Prostate gland (tissue), 2 donors: ENCODE data around the gene MARK2. TPM values are rescaled to one million over a fixed set of nuclear protein-coding genes. Genes with fewer than 3 reads are reported as not detected.
"Not testable (repeated sequence)": the region's sequence is repeated elsewhere in the genome, so short reads cannot be mapped to it uniquely, and the experiment has no call there.

Experiments
- DNase-seq: peaks from one replicate; pipeline ENCODE4 v3.0.0-alpha.2; 2019; ENCODE audit warnings: low spot score
- H3K27ac ChIP-seq, 2 donors: fragments of 200-600 bp; sonication (generic); 2 replicates each; pipeline ENCODE4 v1.5.1; 2017 to 2019
- H3K27me3 ChIP-seq: fragments of 200-600 bp; sonication (generic); replicated peaks from 2 replicates; pipeline ENCODE4 v1.5.1; 2019; ENCODE audit not compliant: insufficient read depth
- H3K36me3 ChIP-seq, 2 donors: fragments of 200-600 bp; sonication (generic); 1 replicate in 1 of 2; 2 replicates in 1 of 2; pipeline versions ENCODE4 v1.5.1 to v1.8.1; 2017 to 2019
- H3K4me1 ChIP-seq: fragments of 200-600 bp; sonication (generic); replicated peaks from 2 replicates; pipeline ENCODE4 v1.5.1; 2019
- H3K4me3 ChIP-seq, 2 donors: fragments of 200-600 bp; sonication (generic); 2 replicates each; pipeline ENCODE4 v1.5.1; 2017 to 2019
- H3K9me3 ChIP-seq: fragments of 200-600 bp; sonication (generic); 2 replicates; pipeline ENCODE4 v1.5.1; 2017
- POLR2A ChIP-seq: fragments of 450-650 bp; IDR thresholded peaks from one replicate; pipeline ENCODE4 v1.6.1; 2016; ENCODE audit warnings: antibody characterized with exemption, mild to moderate bottlenecking
- POLR2AphosphoS5 ChIP-seq: sonication (generic); formaldehyde crosslinking; IDR thresholded peaks from one replicate; pipeline ENCODE4 v1.6.1; 2017; ENCODE audit warnings: antibody characterized with exemption
- WGBS: methylation state at CpG from one replicate; pipeline ENCODE4 v1.1.5; 2018; 5-methylcytosine and 5-hydroxymethylcytosine counted together
- intact Hi-C: fragments of 100-400 bp; cut with DNase I; formaldehyde crosslinking; loops from one replicate; pipeline ENCODE4 v1.14.2; 2022
- total RNA-seq, 2 donors: library from RNA; depleted of rRNA; stranded (reverse); fragments of >200 nt; gene quantifications; one replicate each; pipeline ENCODE4 v1.1.0, GENCODE V29; 2016
- TF ChIP-seq, protein P1 (sequence below), 4 experiments: fragments of 200-600 bp in 2 of 4; fragments of 450-650 bp in 2 of 4; sonication (generic) in 2 of 4; IDR thresholded peaks; 1 replicate in 3 of 4; 2 replicates in 1 of 4; pipeline ENCODE4 v1.5.1; 2016 to 2019; ENCODE audit warnings: antibody characterized with exemption in 4 of 4, mild to moderate bottlenecking in 2 of 4, moderate library complexity in 2 of 4

The MARK2 gene
- total RNA-seq, 2 donors from 2014 or later: 65.4 to 67.2 TPM

- WGBS: 70% methylated on average over 11 of the region's 11 CpGs
- Histone ChIP-seq H3K9me3 (no peaks in the 10 kb centered on the region), H3K36me3 (no peaks in the 10 kb centered on the region), H3K4me1 (peaks cover 6% of the 10 kb centered on the region), H3K4me3 (no peak overlapping the region), H3K27ac (peak overlapping the region; percentile 31 to 64), H3K27me3 (no peaks in the 10 kb centered on the region)
- no peak for DNase-seq
- TF ChIP-seq, protein P1, sequence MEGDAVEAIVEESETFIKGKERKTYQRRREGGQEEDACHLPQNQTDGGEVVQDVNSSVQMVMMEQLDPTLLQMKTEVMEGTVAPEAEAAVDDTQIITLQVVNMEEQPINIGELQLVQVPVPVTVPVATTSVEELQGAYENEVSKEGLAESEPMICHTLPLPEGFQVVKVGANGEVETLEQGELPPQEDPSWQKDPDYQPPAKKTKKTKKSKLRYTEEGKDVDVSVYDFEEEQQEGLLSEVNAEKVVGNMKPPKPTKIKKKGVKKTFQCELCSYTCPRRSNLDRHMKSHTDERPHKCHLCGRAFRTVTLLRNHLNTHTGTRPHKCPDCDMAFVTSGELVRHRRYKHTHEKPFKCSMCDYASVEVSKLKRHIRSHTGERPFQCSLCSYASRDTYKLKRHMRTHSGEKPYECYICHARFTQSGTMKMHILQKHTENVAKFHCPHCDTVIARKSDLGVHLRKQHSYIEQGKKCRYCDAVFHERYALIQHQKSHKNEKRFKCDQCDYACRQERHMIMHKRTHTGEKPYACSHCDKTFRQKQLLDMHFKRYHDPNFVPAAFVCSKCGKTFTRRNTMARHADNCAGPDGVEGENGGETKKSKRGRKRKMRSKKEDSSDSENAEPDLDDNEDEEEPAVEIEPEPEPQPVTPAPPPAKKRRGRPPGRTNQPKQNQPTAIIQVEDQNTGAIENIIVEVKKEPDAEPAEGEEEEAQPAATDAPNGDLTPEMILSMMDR (IDR thresholded peaks at IDR 0.05): no peak
- peak; percentile 26 for TF ChIP-seq POLR2AphosphoS5
- intact Hi-C loops: no loop called here
Measured at GRCh38 chr11:63858628-63859550, 20.0 kb downstream of the MARK2 start.

DNA sequence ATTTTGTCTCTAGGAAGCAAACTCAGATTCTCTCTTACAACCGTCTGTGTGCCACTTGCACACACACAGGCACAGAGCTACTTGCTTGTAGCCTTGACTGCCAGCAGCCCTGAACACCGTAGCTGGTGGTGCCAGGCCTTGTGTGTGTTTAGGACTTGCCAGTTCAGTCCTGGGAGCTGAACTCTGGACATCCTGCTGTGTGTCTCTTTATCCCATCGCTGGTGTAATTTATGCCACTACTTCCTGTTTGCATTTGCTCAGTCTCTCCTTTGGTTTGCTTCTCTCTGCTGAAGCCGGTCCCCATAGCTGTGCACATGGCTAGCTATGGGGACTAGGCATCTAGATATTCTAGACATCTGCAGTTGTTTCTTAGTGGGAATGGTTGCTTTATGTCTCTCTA lies 24.0 kb downstream of the MARK2 start:
- H3K4me1 ChIP-seq: peaks cover 25% of the 10 kb centered on the region
- DNase-seq: no peak
- no peaks in the 10 kb centered on the region for H3K27me3 ChIP-seq
- TF ChIP-seq POLR2AphosphoS5: peak; percentile 24
- TF ChIP-seq, protein P1 (IDR thresholded peaks at IDR 0.05): no peak
- TF ChIP-seq POLR2A: no peak
- 16% methylated on average over 4 of the region's 4 CpGs for WGBS
- H3K36me3 ChIP-seq: no peaks in the 10 kb centered on the region
- H3K9me3 ChIP-seq: no peaks in the 10 kb centered on the region
- intact Hi-C loops: no loop called here
- H3K4me3 ChIP-seq: no peak overlapping the region
- H3K27ac ChIP-seq: peak overlapping the region; percentile 31 to 66

- intact Hi-C loops, H3K4me3 ChIP-seq, H3K27me3 ChIP-seq, H3K36me3 ChIP-seq, DNase-seq, H3K9me3 ChIP-seq: not testable (repeated sequence)
- Histone ChIP-seq H3K27ac (peak overlapping the region; percentile 31 to 66), H3K4me1 (peaks cover 29% of the 10 kb centered on the region)
- 96% methylated on average over 6 of the region's 6 CpGs for WGBS
Measured at GRCh38 chr11:63863620-63864019, 24.7 kb downstream of the MARK2 start.

GRCh38 chr11:63866211-63866610 lies 27.3 kb downstream of the MARK2 start:
- no peak overlapping the region for H3K4me3 ChIP-seq
- TF ChIP-seq POLR2A: no peak
- peak; percentile 63 for TF ChIP-seq POLR2AphosphoS5
- intact Hi-C loops: no loop called here
- H3K4me1 ChIP-seq: peaks cover 49% of the 10 kb centered on the region
- DNase-seq: peak; percentile 80
- no peaks in the 10 kb centered on the region for H3K36me3 ChIP-seq
- WGBS: 38% methylated on average over 4 of the region's 4 CpGs
- H3K9me3 ChIP-seq: no peaks in the 10 kb centered on the region
- peak overlapping the region; percentile 67 to 86 for H3K27ac ChIP-seq
- H3K27me3 ChIP-seq: no peaks in the 10 kb centered on the region

DNA sequence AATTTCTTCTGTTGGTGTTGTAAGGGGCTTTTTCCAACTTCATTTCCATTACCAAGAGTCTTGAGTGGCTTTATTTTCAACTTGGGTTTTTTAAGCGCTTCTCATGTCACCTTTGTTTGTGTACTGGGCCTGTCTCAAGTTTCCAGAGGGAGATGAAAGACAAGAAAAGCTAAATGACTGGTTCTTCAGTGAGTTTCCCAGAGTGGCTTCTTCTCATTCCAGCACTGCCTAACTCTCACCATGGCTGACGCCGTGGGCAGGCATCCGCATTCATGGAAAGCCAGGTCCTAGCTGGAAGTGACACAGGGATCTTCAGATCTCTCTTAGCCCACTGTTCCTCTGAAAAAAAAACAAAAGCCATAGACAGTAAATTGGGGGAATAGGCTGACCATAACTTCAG lies 28.6 kb downstream of the MARK2 start:
- TF ChIP-seq POLR2A (no peak), POLR2AphosphoS5 (no peak)
- TF ChIP-seq, protein P1 (IDR thresholded peaks at IDR 0.05): no peak
- Histone ChIP-seq H3K4me1 (peaks cover 51% of the 10 kb centered on the region), H3K27ac (peak overlapping the region; percentile 67 to 86), H3K4me3 (no peak overlapping the region), H3K27me3 (no peaks in the 10 kb centered on the region), H3K36me3 (no peaks in the 10 kb centered on the region), H3K9me3 (no peaks in the 10 kb centered on the region)
- intact Hi-C loops: no loop called here
- 56% methylated on average over 4 of the region's 4 CpGs for WGBS
- DNase-seq: no peak
